Measurements from ENCODE around the gene LTBR.

LTBR gene

DNA sequence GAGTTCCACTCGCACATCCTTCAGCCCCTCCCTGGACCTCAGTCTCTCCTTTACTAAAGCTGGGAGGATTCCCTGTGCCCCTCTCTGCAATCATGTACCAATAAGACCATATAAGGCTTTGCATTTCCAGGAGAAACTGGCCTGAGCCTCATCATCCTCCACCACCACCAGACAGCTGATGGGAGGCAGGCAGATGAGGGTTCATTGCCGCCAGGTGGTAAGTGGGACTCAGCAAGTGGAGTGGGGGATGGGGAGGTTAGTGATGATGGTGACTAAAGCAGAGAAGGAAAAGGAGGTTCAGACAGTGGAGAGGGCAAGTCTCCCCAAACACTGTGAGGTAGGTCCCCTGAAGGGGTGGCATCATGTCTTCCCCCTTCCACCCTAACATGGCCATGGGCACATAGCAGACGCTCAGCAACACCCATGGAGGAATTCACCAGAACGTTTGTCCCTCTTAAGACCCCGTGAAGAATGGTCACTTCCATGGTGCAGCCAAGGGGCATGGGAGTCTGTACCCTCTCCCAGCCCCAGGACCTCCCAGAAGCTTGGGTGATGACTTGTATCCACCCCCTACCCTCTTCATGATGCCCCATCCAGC is 37.6 kb upstream of the LTBR start:
- DNase-seq (ENCODE audit: low read depth, low spot score) = no peak

DNA sequence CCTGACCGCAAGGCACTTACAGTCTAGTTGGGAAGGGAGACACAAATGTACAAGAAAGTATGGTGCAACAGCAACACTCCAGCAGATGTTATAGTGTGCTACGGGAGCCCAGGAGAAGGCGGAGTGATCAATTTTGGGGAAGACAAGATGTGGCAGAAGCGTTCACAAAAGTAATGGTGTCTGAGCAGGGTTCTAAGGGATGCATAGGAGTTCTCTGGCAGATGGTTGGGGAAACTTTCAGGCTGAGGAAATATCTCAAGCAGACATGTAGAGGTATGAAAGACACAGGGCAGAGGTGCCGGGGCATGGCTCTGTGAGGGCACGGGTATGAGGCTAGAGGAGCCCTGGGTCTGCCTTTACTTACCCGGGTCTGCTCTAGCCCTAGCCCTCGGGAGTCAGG is 37.0 kb upstream of the LTBR start:
- no peak for DNase-seq (ENCODE audit: low read depth, low spot score)

DNA sequence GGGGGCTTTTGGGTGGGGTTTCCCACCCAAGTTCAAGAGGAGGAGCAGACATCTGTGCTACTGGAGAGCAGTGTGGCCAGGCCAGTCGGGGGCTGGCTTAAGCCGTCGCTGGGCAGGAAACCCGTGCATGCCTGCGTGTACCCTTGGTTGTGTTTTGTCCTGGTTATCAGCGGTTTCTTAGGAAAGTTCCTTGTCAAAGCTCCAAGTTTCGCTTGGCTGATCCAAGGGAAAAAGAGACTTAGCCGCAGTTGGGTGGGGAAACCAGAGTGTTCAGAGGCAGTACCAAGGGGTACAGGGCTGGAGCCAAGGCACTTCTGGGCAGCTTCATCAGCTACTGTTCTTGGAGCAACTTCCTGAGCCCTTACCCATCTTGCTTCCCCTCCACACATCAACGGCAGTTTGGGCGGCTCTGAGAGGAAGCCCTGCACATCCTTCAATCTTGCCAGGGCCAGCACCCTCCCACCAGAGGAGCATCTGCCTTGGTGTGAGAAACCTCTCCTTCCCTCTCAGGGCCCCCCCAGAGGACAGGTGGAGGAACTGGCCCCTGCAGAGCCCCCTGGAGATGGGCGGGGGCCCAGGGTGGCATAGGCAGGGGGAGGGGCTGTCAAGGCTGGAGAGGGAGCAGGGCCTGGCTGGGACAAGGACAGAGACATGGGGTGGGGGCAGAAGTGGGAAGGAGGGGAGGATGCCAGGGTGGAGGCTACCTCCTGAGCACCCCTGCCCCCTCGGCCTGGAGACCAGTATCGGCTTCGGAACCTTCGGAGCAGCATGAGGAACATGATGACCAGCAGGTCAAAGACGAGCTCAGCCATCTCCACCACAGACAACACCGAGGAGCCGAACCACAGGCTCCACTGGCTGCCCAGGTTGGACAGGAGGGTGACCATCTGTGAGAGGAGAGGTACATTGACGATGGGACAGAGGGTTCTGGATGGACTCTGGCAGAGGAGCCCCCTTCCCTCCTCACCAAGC is 36.3 kb upstream of the LTBR start:
- DNase-seq (ENCODE audit: low read depth, low spot score) = peak; percentile 88

DNA sequence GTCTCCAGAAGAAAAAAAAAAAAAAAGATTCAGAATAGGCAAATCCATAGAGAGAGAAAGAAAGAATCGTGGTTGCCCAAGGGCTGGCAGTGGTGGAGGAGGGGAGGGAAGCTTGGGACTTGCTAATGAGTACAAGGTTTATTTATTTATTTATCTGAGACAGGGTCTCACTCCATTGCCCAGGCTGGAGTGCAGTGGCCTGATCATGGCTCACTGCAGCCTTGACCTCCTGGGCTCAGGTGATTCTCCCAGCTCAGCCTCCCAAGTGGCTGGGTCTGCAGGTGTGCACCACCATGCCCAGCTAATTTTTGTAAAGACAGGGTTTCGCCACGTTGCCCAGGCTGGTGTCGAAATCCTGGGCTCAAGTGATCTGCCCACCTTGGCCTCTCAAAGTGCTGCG is 32.3 kb upstream of the LTBR start:
- no peak for DNase-seq (ENCODE audit: low read depth, low spot score)

DNA sequence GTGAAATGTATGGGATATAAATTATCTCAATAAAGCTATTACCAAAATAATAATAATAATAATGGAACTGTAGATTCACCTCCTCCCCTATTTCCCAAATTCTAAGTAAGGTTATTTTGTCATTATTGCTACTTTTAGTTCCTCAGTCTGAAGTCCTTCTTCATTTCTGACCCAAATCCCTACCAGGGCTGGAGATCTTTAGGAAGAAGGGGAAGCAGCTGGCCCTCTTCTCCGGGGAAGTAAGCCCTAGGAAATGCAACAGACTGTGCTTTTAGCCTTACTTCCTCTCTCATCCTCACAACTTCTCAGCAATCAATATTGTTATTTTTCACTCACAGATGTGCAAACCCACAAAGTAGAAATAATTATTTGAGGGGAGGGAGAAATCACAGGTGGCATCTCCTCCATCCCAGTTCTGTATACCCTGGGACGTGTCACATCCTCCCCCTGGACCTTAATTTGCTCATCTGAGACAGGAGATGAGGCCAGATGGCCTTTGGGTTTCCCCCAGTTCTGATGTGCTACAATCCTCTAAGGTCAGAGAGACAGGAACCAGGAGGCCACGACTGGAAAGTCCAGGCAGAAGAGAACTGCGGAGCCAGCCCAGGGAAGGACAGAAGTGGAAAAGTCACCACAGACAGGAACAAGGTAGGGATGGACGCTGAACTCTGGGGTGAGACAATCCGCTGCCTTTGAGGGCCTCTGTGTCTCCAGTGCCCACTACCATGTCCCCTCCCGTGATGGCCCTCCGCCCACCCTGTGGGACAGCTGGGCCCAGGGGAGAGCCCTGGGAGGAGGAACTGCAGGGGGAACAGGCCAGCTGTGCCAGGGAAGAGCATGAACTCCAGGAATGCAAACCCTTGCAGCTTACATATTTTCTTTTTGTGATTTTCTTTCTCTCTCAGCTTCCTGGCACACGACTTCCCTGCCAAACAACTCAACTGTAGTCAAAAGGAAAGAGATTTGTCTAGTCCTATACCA is 31.5 kb upstream of the LTBR start:
- DNase-seq (ENCODE audit: low read depth, low spot score) = no peak

GRCh38 chr12:6354495-6355393 is 29.2 kb upstream of the LTBR start:
- DNase-seq (ENCODE audit: low read depth, low spot score) = no peak

DNA sequence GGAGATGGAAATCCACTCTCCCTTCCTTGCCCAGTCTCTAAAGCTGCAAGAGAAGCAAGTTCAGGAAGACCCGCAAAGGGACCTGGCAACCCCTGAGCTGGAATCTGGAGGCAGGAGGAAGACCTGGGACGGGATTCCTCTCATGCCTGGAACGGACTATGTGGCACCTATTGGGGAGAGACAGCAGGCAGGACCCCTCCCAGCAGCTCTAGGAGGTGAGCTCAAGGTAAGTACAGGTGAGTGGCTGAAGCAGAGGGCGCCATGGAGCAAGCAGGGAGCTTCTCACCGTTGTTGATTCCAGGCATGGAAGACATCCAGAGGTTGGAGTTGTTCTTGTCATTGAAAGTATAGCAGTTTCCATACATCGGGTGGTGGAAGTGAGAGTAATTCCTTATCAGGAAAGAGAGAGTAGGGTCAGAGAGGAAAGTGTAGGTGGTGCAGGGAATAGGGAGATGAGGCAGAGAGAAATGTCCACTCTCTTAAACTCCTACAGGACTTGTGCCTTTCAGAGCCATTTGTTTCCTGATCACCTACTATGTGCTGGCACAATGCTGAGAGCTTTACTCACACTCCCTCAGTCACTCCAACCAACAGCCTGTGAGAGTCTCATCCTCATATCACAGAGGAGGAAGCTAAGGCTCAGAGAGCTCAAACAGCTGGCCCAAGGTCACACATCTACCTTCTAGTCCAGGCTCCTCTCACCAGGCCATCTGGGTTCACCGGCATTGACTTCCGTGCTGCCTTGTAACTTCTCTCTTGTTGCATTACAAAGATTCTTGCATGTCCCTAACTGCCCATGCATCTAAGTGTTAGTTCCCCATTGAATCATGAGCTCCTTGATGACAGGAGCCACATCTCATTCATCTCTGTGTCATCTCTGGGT is 28.2 kb upstream of the LTBR start:
- no peak for DNase-seq (ENCODE audit: low read depth, low spot score)

DNA sequence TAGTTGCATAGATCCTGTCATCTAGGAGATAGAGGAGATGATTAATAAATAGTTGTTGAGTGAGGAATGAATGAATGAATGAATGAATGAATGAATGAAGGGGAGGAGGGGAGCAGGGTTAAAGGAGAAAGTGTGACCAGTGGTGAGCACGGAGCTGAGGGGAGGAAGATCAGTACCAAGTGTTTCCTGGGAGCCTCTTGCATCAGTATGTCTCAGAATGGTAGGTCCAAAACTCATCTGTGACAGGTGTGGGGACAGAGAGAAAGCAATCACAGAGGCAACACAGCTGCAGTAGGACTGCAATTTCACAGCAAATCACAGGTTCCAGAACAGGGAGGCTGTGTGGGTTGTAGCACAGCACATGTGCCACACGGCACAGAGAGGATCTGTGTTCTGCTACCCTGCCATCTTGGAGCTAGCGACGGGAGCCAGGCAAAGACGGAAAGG is 27.6 kb upstream of the LTBR start:
- DNase-seq (ENCODE audit: low read depth, low spot score) = no peak

DNA sequence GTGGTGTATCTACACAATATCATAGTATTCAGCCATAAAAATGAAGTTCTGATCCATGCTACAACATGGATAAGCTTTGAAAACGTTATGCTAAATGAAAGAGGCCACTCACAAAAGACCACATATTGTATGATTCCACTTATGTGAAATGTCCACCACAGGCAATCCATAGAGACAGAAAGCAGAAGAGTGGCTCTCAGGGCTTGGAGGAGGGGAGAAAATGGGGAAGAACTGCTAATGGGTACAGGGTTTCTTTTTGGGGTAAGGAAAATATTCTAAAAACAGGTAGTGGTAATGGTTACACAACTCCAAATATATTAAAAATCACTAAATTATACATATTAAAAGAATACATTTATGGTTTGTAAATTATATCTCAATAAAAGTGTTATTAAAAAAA is 25.1 kb upstream of the LTBR start:
- no peak for DNase-seq (ENCODE audit: low read depth, low spot score)

GRCh38 chr12:6360080-6360571 is 23.8 kb upstream of the LTBR start:
- no peak for DNase-seq (ENCODE audit: low read depth, low spot score)

- DNase-seq (ENCODE audit: low read depth, low spot score) = no peak
Observed at GRCh38 chr12:6360578-6361490, 23.1 kb upstream of the LTBR start.

DNA sequence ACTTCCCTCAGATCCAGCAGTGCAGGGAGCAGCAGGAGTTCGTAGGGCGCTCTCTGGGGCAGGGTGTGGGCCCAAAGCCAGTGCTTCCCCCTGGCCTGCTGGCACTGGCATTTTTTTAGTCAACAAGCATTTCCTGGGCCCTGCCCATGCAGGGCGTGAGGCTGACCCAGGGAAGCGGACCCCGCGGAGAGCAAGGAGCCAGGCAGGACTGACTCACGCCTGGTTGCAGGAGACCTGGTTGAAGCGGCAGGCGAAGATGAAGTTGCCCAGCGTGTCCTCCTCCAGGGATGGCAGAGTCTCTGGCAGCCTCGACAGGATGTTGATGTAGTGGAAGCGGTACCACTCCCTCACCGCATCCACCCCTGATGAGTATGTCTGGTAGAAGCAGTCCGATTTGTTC is 22.1 kb upstream of the LTBR start:
- DNase-seq (ENCODE audit: low read depth, low spot score) = peak; percentile 43

GRCh38 chr12:6362403-6362802 is 21.6 kb upstream of the LTBR start:
- DNase-seq (ENCODE audit: low read depth, low spot score) = no peak

- DNase-seq (ENCODE audit: low read depth, low spot score) = no peak
Observed at GRCh38 chr12:6363010-6363329, 21.0 kb upstream of the LTBR start.

DNA sequence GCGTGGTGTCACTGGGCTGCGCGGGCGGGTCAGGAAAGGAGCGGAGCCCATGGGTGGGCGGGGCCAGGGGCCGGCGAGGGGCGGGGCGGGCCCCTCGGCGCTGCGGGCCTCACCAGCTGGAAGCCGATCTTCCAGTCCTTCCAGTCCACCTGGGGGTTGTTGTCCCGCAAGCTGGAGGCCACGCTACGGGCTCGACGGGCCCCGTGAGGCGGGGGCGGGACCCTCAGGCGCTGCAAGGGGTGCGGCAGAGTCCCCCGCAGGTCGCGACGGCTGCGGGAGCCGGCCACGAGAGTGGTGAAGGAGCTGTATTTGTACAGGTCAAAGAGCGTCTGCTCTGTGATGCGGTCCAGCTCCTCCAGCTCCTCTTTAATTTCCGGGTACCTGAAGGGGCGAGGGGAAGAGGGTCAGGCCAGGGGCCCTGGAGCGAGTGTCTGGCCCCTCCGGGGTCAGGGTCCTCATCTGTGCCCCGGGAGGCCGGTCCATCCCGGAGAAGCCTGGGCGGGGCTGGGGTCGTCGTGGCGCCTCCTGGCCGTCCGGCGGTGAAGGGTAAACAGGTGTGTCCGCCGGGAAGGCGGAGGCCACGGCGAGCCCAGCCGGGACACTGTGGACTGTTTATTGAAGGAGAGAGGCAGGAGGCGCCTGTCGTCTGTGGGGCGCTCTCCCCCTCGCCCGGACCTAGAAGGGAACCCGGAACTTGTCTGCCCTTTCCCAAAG is 20.5 kb upstream of the LTBR start:
- DNase-seq (ENCODE audit: low read depth, low spot score) = peak; percentile 71

- DNase-seq (ENCODE audit: low read depth, low spot score) = no peak
Observed at GRCh38 chr12:6364044-6364374, 20.0 kb upstream of the LTBR start.

- DNase-seq (ENCODE audit: low read depth, low spot score) = peak; percentile 54
Observed at GRCh38 chr12:6367065-6367968, 16.6 kb upstream of the LTBR start.

Measured in astrocyte of the hippocampus (primary cell).